Caco-2 (cell line): ENCODE data around the gene ZEB1. TPM values are rescaled to one million over a fixed set of nuclear protein-coding genes. Genes with fewer than 3 reads are reported as not detected.

Source experiments
- BruUV-seq: library from RNA; stranded (reverse); fragments of 400-500 nt; replicated peaks from 2 replicates; lab custom pipeline; 2021; lab: Mats Ljungman, UMichigan
- CTCF ChIA-PET: fragments of 300-600 bp; sonication (Branson Sonifier 250); formaldehyde crosslinking; loops from one replicate; lab custom pipeline; 2022; ENCODE audit warnings: antibody characterized with exemption; lab: Charles Lee
- POLR2A ChIA-PET: fragments of 300-600 bp; sonication (Branson Sonifier 250); formaldehyde crosslinking; loops from one replicate; lab custom pipeline; 2022; ENCODE audit warnings: antibody characterized with exemption; lab: Charles Lee
- DNase-seq, 2 experiments: peaks; one replicate each; pipeline versions ENCODE4 v3.0.0 to v3.0.0-alpha.2; 2020 to 2022
- H3K27me3 ChIP-seq: replicated peaks from 2 replicates; pipeline ENCODE4 v1.6.0; 2011; ENCODE audit warnings: low read length; ENCODE audit not compliant: control insufficient read depth, insufficient read depth
- H3K36me3 ChIP-seq: 2 replicates; pipeline ENCODE4 v1.5.1; 2011; ENCODE audit warnings: low read length; ENCODE audit not compliant: control insufficient read depth, insufficient read depth
- H3K4me1 ChIP-seq: fragments of 250-450 bp; sonication (Bioruptor Pico); 2 replicates; pipeline ENCODE4 v1.5.1; 2020; ENCODE audit warnings: mild to moderate bottlenecking
- H3K4me3 ChIP-seq: 2 replicates; pipeline ENCODE4 v1.5.1; 2011; ENCODE audit warnings: low read depth, mild to moderate bottlenecking, control low read depth, low read length
- H3K9me3 ChIP-seq: fragments of 250-450 bp; sonication (Bioruptor Pico); 2 replicates; pipeline ENCODE4 v1.5.1; 2020; ENCODE audit warnings: mild to moderate bottlenecking, moderate library complexity
- H3K27ac Mint-ChIP-seq: one replicate; pipeline ENCODE4 v1.8.0; 2022; ENCODE audit warnings: mixed read lengths; ENCODE audit not compliant: unreplicated experiment
- H3K27me3 Mint-ChIP-seq: one replicate; pipeline ENCODE4 v1.8.0; 2022; ENCODE audit warnings: mixed read lengths; ENCODE audit not compliant: insufficient read depth, unreplicated experiment
- H3K36me3 Mint-ChIP-seq: one replicate; pipeline ENCODE4 v1.8.0; 2022; ENCODE audit warnings: mild to moderate bottlenecking, mixed read lengths; ENCODE audit not compliant: insufficient read depth, unreplicated experiment
- H3K4me1 Mint-ChIP-seq: one replicate; pipeline ENCODE4 v1.8.0; 2022; ENCODE audit warnings: low read depth, mixed read lengths; ENCODE audit not compliant: unreplicated experiment
- H3K4me3 Mint-ChIP-seq: one replicate; pipeline ENCODE4 v1.8.0; 2022; ENCODE audit warnings: mild to moderate bottlenecking, moderate library complexity, mixed read lengths; ENCODE audit not compliant: unreplicated experiment
- H3K9me3 Mint-ChIP-seq: one replicate; pipeline ENCODE4 v1.8.0; 2022; ENCODE audit warnings: mixed read lengths; ENCODE audit not compliant: unreplicated experiment
- intact Hi-C: fragments of 100-400 bp; cut with micrococcal nuclease; formaldehyde crosslinking; loops from one replicate; pipeline ENCODE4 v1.10.0; 2022; ENCODE audit not compliant: unreplicated experiment
- total RNA-seq: library from RNA; stranded (reverse); gene quantifications from 2 replicates; pipeline ENCODE4 v1.2.3, GENCODE V29; 2022
- TF ChIP-seq, protein P1 (sequence below), 2 experiments: fragments of 200-600 bp in 1 of 2; IDR thresholded peaks; 1 replicate in 1 of 2; 2 replicates in 1 of 2; pipeline versions ENCODE4 v1.5.1 to v1.8.0; 2011 to 2022; ENCODE audit warnings: antibody characterized with exemption in 1 of 2, control low read depth in 1 of 2, inconsistent platforms in 1 of 2, low read depth in 1 of 2, low read length in 1 of 2, mild to moderate bottlenecking in 1 of 2, moderate library complexity in 1 of 2; ENCODE audit not compliant: insufficient read depth in 1 of 2, severe bottlenecking in 1 of 2, unreplicated experiment in 1 of 2

ZEB1 gene
- total RNA-seq, 1 experiment from 2014 or later: not detected

DNA sequence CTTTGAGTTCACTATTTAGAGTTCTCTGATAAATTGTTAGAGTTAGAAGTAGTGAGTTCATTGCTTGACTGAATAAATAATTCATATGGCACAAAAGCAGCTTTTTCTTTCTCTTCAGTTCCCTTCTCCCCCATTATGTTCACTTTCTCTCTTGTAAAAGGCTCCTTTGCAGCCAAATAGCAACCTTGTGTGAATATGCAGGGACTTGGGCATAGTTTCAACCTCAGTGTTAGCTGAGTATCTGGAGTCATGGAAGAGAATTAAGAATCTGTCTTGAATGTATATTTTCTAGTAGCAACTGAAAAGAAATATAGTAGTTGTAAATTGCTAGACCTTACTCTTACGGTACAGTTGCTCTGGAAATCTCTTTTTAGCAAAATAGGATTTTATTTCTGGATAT lies 31.9 kb downstream of the ZEB1 start:
- no peaks in the 10 kb centered on the region for H3K36me3 Mint-ChIP-seq
- peaks cover 6% of the 10 kb centered on the region for H3K27me3 Mint-ChIP-seq
- no peaks in the 10 kb centered on the region for H3K36me3 ChIP-seq
- no peaks in the 10 kb centered on the region for H3K4me1 Mint-ChIP-seq
- H3K9me3 Mint-ChIP-seq: no peaks in the 10 kb centered on the region
- H3K9me3 ChIP-seq: no peaks in the 10 kb centered on the region
- no peaks in the 10 kb centered on the region for H3K27me3 ChIP-seq
- H3K4me3 ChIP-seq: no peak overlapping the region
- H3K4me3 Mint-ChIP-seq: no peak overlapping the region
- no peak overlapping the region for H3K27ac Mint-ChIP-seq
- intact Hi-C loops: no loop called here
- TF ChIP-seq, protein P1, sequence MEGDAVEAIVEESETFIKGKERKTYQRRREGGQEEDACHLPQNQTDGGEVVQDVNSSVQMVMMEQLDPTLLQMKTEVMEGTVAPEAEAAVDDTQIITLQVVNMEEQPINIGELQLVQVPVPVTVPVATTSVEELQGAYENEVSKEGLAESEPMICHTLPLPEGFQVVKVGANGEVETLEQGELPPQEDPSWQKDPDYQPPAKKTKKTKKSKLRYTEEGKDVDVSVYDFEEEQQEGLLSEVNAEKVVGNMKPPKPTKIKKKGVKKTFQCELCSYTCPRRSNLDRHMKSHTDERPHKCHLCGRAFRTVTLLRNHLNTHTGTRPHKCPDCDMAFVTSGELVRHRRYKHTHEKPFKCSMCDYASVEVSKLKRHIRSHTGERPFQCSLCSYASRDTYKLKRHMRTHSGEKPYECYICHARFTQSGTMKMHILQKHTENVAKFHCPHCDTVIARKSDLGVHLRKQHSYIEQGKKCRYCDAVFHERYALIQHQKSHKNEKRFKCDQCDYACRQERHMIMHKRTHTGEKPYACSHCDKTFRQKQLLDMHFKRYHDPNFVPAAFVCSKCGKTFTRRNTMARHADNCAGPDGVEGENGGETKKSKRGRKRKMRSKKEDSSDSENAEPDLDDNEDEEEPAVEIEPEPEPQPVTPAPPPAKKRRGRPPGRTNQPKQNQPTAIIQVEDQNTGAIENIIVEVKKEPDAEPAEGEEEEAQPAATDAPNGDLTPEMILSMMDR (IDR thresholded peaks at IDR 0.05; ENCODE audit: insufficient read depth in 1 of 2, low read depth in 1 of 2, low read length in 1 of 2, severe bottlenecking in 1 of 2, unreplicated experiment in 1 of 2): no peak
- ChIA-PET CTCF (no interaction called here), POLR2A (no interaction called here)
- no peaks in the 10 kb centered on the region for H3K4me1 ChIP-seq
- no peak for DNase-seq
- BruUV-seq: no TSS peak

DNA sequence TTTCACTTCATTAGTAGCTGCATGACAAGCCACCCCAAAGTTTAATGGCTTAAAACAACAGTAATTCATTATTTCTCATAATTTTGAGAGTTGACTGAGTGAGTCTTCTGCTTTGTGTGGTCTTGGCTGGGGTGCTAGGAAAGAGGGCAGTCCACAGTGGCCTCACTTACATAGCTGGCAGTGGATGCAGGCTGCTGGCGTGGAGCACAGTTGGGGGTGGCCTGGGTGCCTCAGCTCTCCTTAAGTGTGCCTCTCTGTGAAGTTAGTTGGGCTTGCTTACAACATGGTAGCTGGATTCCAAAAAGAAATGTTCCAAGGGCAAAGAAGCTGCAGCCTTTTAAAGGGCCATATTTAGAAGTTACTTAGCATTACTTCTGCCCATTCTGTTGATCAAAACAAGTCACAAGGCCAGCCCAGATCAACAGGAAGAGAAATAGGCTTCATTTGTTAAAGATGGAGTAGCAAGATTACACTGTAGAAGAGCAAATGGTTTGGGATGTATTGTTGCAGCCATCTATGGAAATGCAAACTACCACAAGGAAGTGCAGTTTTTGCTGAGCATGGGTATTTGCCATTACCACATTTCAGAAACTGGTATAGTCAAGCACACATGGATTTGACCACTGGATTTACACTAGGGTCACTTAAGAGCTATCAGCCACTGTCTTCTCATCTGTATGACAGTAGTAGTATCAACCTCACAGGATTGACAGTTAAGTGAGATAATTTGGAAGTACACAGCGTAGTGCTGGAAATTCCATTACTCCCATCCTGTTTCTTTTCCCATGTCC lies 33.6 kb downstream of the ZEB1 start:
- no peaks in the 10 kb centered on the region for H3K4me1 Mint-ChIP-seq
- Histone ChIP-seq H3K4me1 (no peaks in the 10 kb centered on the region), H3K9me3 (no peaks in the 10 kb centered on the region), H3K27me3 (no peaks in the 10 kb centered on the region), H3K4me3 (no peak overlapping the region), H3K36me3 (no peaks in the 10 kb centered on the region)
- H3K27me3 Mint-ChIP-seq: peaks cover 6% of the 10 kb centered on the region
- H3K27ac Mint-ChIP-seq: no peak overlapping the region
- BruUV-seq: no TSS peak
- CTCF ChIA-PET: no interaction called here
- no peak overlapping the region for H3K4me3 Mint-ChIP-seq
- no peaks in the 10 kb centered on the region for H3K36me3 Mint-ChIP-seq
- no peaks in the 10 kb centered on the region for H3K9me3 Mint-ChIP-seq
- TF ChIP-seq, protein P1 (IDR thresholded peaks at IDR 0.05; ENCODE audit: insufficient read depth in 1 of 2, low read depth in 1 of 2, low read length in 1 of 2, severe bottlenecking in 1 of 2, unreplicated experiment in 1 of 2): no peak
- DNase-seq: no peak
- POLR2A ChIA-PET: no interaction called here
- intact Hi-C loops: no loop called here

DNA sequence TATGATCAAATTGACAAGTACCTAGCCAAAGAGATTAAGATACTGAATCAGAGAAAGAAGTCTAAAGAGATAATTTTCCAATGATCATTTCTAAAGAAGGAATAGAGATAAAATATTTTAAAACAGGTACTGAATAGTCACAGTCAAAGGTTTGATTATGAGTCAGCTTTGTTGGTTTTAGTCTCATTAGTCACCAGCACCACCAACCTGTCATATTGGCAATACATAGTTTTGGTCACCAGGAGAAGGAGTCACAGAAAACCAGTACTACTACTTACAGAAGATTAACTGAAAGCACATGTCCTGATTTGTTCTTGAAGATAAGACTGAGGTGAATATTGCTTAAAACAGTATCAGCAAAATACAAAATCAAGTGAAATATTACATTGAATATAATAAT lies 34.6 kb downstream of the ZEB1 start:
- intact Hi-C loops: no loop called here
- POLR2A ChIA-PET: no interaction called here
- no peaks in the 10 kb centered on the region for H3K4me1 ChIP-seq
- H3K4me3 ChIP-seq: no peak overlapping the region
- H3K9me3 ChIP-seq: no peaks in the 10 kb centered on the region
- TF ChIP-seq, protein P1 (IDR thresholded peaks at IDR 0.05; ENCODE audit: insufficient read depth in 1 of 2, low read depth in 1 of 2, low read length in 1 of 2, severe bottlenecking in 1 of 2, unreplicated experiment in 1 of 2): peak in 1 of 2 experiments; percentile 11
- BruUV-seq: no TSS peak
- peak in 1 of 2 experiments; percentile 16 for DNase-seq
- Mint-ChIP-seq H3K27me3 (peaks cover 6% of the 10 kb centered on the region), H3K27ac (no peak overlapping the region), H3K36me3 (no peaks in the 10 kb centered on the region), H3K4me3 (no peak overlapping the region), H3K9me3 (no peaks in the 10 kb centered on the region), H3K4me1 (no peaks in the 10 kb centered on the region)
- CTCF ChIA-PET: no interaction called here
- no peaks in the 10 kb centered on the region for H3K36me3 ChIP-seq
- no peaks in the 10 kb centered on the region for H3K27me3 ChIP-seq
